Kidney (tissue), 14 donors: ENCODE results near the gene ARHGEF3. TPM values are rescaled to one million over a fixed set of nuclear protein-coding genes. Genes with fewer than 3 reads are reported as not detected.
A peak's percentile ranks its signal among the peaks of the same experiment; 100 is the strongest.

Experiments
- DNase-seq, 5 donors: peaks; one replicate each; pipeline ENCODE4 v3.0.0-alpha.2; 2013 to 2020
- FAIRE-seq: peaks from 2 replicates; lab custom pipeline; 2012; peaks lifted over from hg19 to GRCh38; lab: Jason Lieb, UNC
- H3K27ac ChIP-seq, 2 donors: one replicate each; pipeline ENCODE4 v1.7.0; 2013; ENCODE audit warnings: low read depth in 2 of 2, low read length in 2 of 2, inconsistent platforms in 1 of 2
- H3K27me3 ChIP-seq: one replicate; pipeline ENCODE4 v1.7.1; 2013; ENCODE audit warnings: low read length, inconsistent platforms; ENCODE audit not compliant: control insufficient read depth, insufficient read depth
- H3K36me3 ChIP-seq, 3 donors: one replicate each; pipeline versions ENCODE4 v1.7.0 to v1.7.1; 2013; ENCODE audit warnings: low read length in 3 of 3, control low read depth in 1 of 3, inconsistent platforms in 1 of 3; ENCODE audit not compliant: insufficient read depth in 3 of 3, control insufficient read depth in 2 of 3
- H3K4me1 ChIP-seq, 3 donors: one replicate each; pipeline versions ENCODE4 v1.7.0 to v1.7.1; 2013; ENCODE audit warnings: low read length in 3 of 3, inconsistent platforms in 1 of 3, low read depth in 1 of 3; ENCODE audit not compliant: control insufficient read depth in 2 of 3, insufficient read depth in 2 of 3
- H3K4me3 ChIP-seq, 3 donors: one replicate each; pipeline versions ENCODE4 v1.7.0 to v1.8.1; 2013; ENCODE audit warnings: low read length in 3 of 3, control low read depth in 1 of 3, inconsistent platforms in 1 of 3
- H3K9ac ChIP-seq, 3 donors: one replicate each; pipeline versions ENCODE4 v1.7.0 to v1.7.1; 2013; ENCODE audit warnings: low read length in 3 of 3, control low read depth in 1 of 3, inconsistent platforms in 1 of 3
- H3K9me3 ChIP-seq, 3 donors: one replicate each; pipeline versions ENCODE4 v1.7.0 to v1.7.1; 2013; ENCODE audit warnings: low read length in 3 of 3, control low read depth in 1 of 3, inconsistent platforms in 1 of 3; ENCODE audit not compliant: control insufficient read depth in 2 of 3, insufficient read depth in 1 of 3
- intact Hi-C: fragments of 100-400 bp; cut with DNase I; formaldehyde crosslinking; loops from one replicate; pipeline ENCODE4 v1.11.1; 2022
- polyA plus RNA-seq: library from polyadenylated mRNA; stranded (reverse); fragments of 350-450 nt; fragmentation: Illumina TruSeq; extraction: RNeasy Lipid Tissue Mini Kit (QIAGEN cat#74804); gene quantifications from one replicate; pipeline ENCODE4 v1.2.3, GENCODE V29; 2014; ENCODE audit warnings: low read depth, low replicate concordance; ENCODE audit not compliant: insufficient read depth
- total RNA-seq: library from RNA; stranded (reverse); fragmentation: NEBNext Ultra II Directional; extraction: Animal tissue kit (Norgen Biotek cat#: 25700); gene quantifications from one replicate; pipeline ENCODE4 v1.2.1, GENCODE V29; 2021
- TF ChIP-seq, protein P1 (sequence below): IDR thresholded peaks from 3 replicates; pipeline ENCODE4 v1.5.1; 2012; ENCODE audit warnings: mild to moderate bottlenecking, moderate library complexity, borderline replicate concordance; ENCODE audit not compliant: insufficient read depth; ENCODE audit errors: extremely low read depth
- donor health status: control.
- donor health status: control.
- donor health status: control.
- donor health status: control.
- donor health status: control.
- donor health status: DM: yes; HTN: yes; CAD: no.
- donor health status: Normal renal cell carcinoma (clear cell type).

Gene ARHGEF3
- total and polyA plus RNA-seq, 2 donors from 2014 or later, result 25.8 to 56.3 TPM

DNA sequence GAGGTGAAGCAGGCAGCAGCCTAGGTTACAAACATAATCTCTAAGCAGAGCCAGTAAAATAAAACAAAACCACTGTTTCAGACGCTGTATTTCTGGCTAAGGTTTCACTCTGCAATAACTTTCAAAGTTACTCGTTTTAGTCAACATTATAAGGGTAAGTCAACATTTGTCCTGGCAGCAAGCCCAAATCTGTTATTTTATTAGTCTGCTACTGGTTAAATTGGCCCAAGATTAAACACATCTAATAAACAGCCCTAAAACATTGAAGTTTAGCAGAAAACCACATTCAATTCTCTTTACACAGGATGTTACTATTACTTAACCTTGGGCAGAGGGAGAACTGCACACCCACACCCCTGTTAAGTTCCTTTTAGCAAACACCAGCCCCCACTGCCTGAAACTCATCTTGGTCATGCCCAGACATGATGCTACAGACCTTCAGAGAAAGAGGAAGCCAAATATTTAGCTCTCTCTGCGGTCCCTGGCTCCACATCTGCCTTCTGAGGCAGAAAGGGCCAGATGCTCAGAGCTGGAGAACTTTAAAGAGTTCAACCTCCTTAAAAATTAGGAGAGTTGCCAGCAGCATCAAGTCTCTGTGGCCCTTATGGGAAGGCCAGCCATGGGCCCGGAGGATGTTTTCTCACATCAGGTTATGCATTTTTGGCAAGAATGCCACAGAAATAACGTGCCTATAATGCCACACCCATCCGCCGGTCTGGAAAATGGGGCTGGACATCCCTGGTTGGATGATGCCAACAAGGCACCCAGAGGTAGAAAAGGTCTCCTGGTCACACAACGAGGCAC, 17.9 kb downstream of the ARHGEF3 start:
- DNase-seq (peak in 3 of 5 donors; percentile 27 to 93 (median 82)), FAIRE-seq (no peak)
- peaks cover 0 to 30% (median 28%) of the 10 kb centered on the region in 3 donors for H3K4me1 ChIP-seq

DNA sequence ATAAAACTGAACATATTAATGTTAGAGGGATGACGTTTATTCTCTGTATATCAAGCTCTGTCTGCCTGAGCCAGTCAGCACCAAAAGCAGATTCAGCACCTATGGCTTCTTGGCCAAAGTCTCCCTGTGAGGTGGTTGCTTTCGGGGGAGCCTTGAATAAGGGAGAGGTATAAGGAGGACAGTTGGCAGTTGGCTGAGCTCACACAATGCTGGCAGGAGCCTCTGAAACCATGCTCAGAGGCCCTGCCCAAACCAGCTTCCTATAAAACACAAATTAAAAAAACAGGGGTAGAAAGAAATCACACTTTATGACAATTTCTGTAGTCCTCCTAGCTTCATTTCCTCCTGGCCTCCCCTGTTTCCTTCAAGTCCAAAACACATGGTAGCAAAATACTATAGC, 18.8 kb downstream of the ARHGEF3 start:
- DNase-seq, result peak in 1 of 5 donors; percentile 21
- Histone ChIP-seq H3K27me3 (no peaks in the 10 kb centered on the region), H3K27ac (peak overlapping the region; percentile 48 to 51), H3K4me1 (peaks cover 0 to 31% (median 26%) of the 10 kb centered on the region in 3 donors), H3K4me3 (no peak overlapping the region), H3K36me3 (no peaks in the 10 kb centered on the region), H3K9me3 (no peaks in the 10 kb centered on the region), H3K9ac (peak overlapping the region in 1 of 3 donors; percentile 7)
- intact Hi-C loops, result no loop called here
- FAIRE-seq, result no peak
- TF ChIP-seq, protein P1, sequence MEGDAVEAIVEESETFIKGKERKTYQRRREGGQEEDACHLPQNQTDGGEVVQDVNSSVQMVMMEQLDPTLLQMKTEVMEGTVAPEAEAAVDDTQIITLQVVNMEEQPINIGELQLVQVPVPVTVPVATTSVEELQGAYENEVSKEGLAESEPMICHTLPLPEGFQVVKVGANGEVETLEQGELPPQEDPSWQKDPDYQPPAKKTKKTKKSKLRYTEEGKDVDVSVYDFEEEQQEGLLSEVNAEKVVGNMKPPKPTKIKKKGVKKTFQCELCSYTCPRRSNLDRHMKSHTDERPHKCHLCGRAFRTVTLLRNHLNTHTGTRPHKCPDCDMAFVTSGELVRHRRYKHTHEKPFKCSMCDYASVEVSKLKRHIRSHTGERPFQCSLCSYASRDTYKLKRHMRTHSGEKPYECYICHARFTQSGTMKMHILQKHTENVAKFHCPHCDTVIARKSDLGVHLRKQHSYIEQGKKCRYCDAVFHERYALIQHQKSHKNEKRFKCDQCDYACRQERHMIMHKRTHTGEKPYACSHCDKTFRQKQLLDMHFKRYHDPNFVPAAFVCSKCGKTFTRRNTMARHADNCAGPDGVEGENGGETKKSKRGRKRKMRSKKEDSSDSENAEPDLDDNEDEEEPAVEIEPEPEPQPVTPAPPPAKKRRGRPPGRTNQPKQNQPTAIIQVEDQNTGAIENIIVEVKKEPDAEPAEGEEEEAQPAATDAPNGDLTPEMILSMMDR, result no peak

More for the DNA sequence above, 17.9 kb downstream of the ARHGEF3 start:
- Histone ChIP-seq H3K27ac (peak overlapping the region; percentile 51 to 71), H3K36me3 (no peaks in the 10 kb centered on the region), H3K9ac (no peak overlapping the region), H3K27me3 (no peaks in the 10 kb centered on the region), H3K9me3 (no peaks in the 10 kb centered on the region), H3K4me3 (peak overlapping the region in 2 of 3 donors; percentile 12 to 16)
- intact Hi-C loops, result no loop called here
- TF ChIP-seq, protein P1, result no peak

DNA sequence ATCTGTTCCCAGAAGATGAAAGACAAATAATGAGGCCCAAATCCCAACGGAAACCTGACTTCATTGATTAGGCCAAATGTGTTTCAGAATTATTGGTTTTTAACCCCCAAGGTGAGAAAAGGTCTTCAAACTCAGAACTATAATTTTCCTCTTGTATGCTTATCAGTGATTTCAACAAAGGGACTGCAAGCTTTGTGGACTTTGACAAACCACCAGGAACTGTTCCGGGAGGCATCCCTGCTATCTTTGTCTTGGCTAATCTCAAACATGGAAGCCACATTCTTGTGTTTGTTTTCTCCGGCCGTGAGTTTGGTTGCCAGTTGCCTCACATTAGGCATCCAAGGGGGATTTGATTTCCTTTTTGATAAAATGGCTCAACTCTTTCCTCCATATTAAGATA, 19.5 kb downstream of the ARHGEF3 start:
- Histone ChIP-seq H3K4me1 (peaks cover 0 to 37% (median 24%) of the 10 kb centered on the region in 3 donors), H3K9ac (no peak overlapping the region), H3K27me3 (no peaks in the 10 kb centered on the region), H3K4me3 (no peak overlapping the region), H3K9me3 (no peaks in the 10 kb centered on the region), H3K27ac (no peak overlapping the region), H3K36me3 (no peaks in the 10 kb centered on the region)
- peak in 1 of 5 donors; percentile 4 for DNase-seq
- intact Hi-C loops, result no loop called here
- TF ChIP-seq, protein P1, result no peak
- no peak for FAIRE-seq
